Suprapubic skin (tissue), 4 donors: ENCODE measurements around the gene ALDH16A1.

Source experiments
- POLR2A ChIP-seq, 2 donors: fragments of 450-650 bp; IDR thresholded peaks; one replicate each; pipeline ENCODE4 v1.6.1; 2017; ENCODE audit warnings: antibody characterized with exemption in 2 of 2, mild to moderate bottlenecking in 2 of 2, moderate library complexity in 2 of 2
- POLR2AphosphoS5 ChIP-seq, 3 donors: sonication (generic); formaldehyde crosslinking; IDR thresholded peaks; one replicate each; pipeline ENCODE4 v1.6.1; 2017; ENCODE audit warnings: antibody characterized with exemption in 3 of 3
- TF ChIP-seq, protein P1 (sequence below), 2 donors: fragments of 200-600 bp in 1 of 2; fragments of 450-650 bp in 1 of 2; sonication (generic) in 1 of 2; IDR thresholded peaks; one replicate each; pipeline ENCODE4 v1.5.1; 2016 to 2019; ENCODE audit warnings: antibody characterized with exemption in 2 of 2, mild to moderate bottlenecking in 1 of 2, moderate library complexity in 1 of 2

GRCh38 chr19:49514151-49514550 lies 61.1 kb downstream of the ALDH16A1 start:
- TF ChIP-seq POLR2A (IDR thresholded peaks at IDR 0.05) = no peak
- TF ChIP-seq, protein P1, sequence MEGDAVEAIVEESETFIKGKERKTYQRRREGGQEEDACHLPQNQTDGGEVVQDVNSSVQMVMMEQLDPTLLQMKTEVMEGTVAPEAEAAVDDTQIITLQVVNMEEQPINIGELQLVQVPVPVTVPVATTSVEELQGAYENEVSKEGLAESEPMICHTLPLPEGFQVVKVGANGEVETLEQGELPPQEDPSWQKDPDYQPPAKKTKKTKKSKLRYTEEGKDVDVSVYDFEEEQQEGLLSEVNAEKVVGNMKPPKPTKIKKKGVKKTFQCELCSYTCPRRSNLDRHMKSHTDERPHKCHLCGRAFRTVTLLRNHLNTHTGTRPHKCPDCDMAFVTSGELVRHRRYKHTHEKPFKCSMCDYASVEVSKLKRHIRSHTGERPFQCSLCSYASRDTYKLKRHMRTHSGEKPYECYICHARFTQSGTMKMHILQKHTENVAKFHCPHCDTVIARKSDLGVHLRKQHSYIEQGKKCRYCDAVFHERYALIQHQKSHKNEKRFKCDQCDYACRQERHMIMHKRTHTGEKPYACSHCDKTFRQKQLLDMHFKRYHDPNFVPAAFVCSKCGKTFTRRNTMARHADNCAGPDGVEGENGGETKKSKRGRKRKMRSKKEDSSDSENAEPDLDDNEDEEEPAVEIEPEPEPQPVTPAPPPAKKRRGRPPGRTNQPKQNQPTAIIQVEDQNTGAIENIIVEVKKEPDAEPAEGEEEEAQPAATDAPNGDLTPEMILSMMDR (IDR thresholded peaks at IDR 0.05) = no peak
- no peak for TF ChIP-seq POLR2AphosphoS5 (IDR thresholded peaks at IDR 0.05)
